RPMI8226 (cell line): ENCODE measurements around the gene RABL2A.
"Not testable (repeated sequence)": the region's sequence is repeated elsewhere in the genome, so short reads cannot be mapped to it uniquely, and the experiment has no call there.

Experiments used
- DNase-seq: peaks from one replicate; pipeline ENCODE4 v3.0.0-alpha.2; 2015

RABL2A gene

DNA sequence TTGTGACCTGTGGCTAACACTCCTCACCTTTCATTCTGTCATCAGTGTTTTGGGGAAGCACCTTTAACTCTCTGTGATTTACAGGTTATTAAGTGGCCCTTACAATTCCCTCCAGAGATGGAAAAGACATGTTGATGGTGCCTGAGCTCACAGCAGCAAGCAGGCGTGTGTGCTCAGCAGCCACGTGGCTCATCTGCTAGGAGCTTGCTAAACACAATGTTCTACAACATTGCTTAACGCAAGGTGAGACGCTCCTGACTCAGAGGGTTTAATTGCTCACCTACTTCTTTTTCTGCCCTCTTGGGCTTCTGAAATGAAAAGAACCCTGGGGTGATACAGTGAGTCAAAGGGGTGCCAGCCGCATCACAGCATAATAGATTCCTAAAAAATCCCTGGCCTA is 6.1 kb upstream of the RABL2A start:
- DNase-seq = not testable (repeated sequence)

- DNase-seq = not testable (repeated sequence)
Measured at GRCh38 chr2:113625906-113626305, 1.2 kb upstream of the RABL2A start.

GRCh38 chr2:113632849-113633345 is 5.8 kb downstream of the RABL2A start:
- not testable (repeated sequence) for DNase-seq

GRCh38 chr2:113635358-113635757 is 8.3 kb downstream of the RABL2A start:
- DNase-seq = not testable (repeated sequence)

DNA sequence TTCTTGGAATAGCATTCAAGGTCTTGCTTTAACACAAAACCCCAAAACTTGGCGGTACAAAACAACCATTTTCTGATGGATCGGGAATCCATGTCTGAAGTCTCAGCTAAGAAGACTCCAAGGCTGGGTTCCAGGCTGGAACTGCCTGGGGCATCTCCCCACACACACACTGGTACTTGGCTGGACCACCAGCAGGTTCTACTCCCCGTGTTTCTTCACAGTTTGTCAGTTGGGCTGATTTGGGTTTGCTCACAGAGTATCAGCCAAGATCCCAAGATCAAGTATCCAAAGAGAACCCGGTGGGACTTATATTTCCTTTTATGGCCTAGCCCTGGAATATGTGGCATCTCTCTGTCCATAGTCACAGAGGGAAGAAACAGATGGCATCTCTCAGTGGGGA is 9.2 kb downstream of the RABL2A start:
- not testable (repeated sequence) for DNase-seq

- not testable (repeated sequence) for DNase-seq
Measured at GRCh38 chr2:113638084-113638483, 11.0 kb downstream of the RABL2A start.

DNA sequence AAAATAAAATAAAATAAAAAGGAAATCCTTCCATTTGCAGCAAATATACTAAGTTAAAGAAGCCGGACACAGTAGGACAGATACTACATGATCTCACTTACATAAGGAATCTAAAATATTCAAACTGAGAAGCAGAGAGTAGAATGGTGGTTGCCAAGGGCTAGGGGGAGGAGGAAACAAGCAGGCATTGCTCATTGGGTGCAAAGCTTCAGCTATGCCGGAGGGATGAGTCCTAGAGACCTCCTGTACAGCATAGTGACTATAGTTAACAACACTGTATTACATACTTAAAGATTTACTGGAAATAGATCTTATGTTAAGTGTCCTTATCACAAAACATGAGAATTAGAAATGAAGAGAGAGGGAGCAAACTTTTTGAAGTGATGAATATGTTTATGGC is 19.2 kb downstream of the RABL2A start:
- not testable (repeated sequence) for DNase-seq

DNA sequence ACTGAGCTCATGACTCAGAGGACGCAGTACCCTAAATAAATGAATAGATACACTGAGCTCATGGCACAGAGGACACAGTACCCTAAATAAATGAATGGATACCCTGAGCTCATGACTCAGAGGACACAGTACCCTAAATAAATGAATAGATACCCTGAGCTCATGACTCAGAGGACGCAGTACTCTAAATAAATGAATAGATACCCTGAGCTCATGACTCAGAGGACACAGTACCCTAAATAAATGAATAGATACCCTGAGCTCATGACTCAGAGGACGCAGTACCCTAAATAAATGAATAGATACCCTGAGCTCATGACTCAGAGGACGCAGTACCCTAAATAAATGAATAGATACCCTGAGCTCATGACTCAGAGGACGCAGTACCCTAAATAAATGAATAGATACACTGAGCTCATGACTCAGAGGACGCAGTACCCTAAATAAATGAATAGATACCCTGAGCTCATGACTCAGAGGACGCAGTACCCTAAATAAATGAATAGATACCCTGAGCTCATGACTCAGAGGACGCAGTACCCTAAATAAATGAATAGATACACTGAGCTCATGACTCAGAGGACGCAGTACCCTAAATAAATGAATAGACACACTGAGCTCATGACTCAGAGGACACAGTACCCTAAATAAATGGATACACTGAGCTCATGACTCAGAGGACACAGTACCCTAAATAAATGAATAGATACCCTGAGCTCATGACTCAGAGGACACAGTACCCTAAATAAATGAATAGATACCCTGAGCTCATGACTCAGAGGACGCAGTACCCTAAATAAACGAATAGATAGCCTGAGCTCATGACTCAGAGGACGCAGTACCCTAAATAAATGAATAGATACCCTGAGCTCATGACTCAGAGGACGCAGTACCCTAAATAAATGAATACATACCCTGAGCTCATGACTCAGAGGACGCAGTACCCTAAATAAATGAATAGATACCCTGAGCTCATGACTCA is 24.1 kb downstream of the RABL2A start:
- not testable (repeated sequence) for DNase-seq

DNA sequence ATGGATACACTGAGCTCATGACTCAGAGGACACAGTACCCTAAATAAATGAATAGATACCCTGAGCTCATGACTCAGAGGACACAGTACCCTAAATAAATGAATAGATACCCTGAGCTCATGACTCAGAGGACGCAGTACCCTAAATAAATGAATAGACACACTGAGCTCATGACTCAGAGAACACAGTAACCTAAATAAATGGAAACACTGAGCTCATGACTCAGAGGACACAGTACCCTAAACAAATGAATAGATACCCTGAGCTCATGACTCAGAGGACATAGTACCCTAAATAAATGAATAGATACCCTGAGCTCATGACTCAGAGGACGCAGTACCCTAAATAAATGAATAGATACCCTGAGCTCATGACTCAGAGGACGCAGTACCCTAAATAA is 25.5 kb downstream of the RABL2A start:
- not testable (repeated sequence) for DNase-seq

DNA sequence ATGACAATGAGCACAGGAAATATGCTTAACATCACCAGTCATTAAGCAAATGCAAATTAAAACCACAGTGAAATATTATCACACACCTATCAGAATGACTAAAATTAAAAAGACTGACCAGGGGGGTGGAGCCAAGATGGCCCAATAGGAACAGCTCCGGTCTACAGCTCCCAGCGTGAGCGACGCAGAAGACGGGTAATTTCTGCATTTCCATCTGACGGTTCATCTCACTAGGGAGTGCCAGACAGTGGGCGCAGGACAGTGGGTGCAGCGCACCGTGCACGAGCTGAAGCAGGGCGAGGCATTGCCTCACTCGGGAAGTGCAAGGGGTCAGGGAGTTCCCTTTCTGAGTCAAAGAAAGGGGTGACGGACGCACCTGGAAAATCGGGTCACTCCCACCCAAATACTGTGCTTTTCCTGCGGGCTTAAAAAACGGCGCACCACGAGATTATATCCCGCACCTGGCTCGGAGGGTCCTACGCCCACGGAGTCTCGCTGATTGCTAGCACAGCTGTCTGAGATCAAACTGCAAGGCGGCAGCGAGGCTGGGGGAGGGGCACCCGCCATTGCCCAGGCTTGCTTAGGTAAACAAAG is 29.1 kb downstream of the RABL2A start:
- peak; percentile 39 for DNase-seq

GRCh38 chr2:113657735-113658134 is 30.7 kb downstream of the RABL2A start:
- DNase-seq = not testable (repeated sequence)

DNA sequence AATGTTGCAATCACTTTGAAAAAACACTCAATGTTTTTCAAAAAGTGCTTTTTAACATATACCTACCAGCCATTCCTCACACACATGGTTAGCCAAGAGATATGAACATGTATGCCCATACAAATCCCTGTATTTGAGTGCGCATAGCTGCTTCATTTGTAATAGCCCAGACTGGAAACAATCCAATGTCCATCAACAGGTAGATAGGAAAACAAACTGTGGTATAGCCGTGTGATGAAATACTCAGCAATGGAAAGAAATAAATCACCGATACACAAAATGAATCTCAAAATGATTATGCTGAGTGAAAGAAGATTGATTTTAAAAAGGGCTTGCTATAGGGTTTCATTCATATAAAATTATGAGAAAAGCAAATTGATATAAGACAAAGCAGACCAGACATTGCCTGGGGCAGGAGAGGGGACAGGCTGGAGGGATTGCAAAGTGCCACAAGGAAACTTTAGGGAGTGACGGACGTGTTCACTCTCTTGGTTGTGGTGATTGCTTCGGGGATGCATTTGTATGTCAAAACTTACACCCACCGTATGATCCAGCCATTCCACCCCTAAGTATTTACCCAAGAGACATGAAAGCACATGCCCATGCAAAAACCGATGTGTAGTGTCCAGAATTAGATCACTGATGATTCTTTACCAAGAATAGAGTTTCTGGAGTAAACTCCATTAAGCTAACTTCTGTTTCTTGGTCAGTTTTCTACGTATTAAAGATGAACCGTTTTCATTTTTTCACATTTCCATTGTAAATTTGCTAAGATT is 36.4 kb downstream of the RABL2A start:
- not testable (repeated sequence) for DNase-seq

GRCh38 chr2:113664761-113665533 is 37.9 kb downstream of the RABL2A start:
- DNase-seq = not testable (repeated sequence)

GRCh38 chr2:113669013-113669412 is 41.9 kb downstream of the RABL2A start:
- DNase-seq = not testable (repeated sequence)

DNA sequence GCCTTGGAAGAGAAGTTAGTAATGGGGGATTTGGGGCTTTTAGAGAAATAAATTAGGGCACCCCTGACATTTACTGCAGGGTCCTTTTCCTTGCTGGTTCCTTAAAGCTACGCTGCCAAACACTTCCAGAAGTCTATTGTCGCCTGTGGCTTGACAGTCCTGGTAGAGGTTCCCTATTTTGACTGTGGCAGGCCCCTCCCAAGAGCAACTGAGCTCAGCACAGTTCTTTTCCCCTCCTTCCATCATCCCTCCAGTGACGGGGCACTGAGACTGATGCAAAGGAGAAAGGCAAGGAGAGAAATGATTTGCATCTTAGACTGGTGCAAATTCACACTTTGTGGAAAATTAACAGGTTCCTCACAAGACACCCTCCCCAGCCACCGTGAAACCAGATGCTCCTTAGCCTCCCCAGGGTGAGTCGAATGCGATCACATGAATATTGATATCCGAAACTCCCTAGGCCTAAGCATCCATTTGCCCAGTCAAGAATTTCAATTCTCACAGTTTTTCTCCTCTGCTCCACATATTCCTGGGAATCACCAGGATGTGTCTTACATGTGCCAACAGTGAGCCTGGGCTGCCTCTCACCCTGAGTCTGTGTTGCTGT is 45.4 kb downstream of the RABL2A start:
- DNase-seq = no peak

DNA sequence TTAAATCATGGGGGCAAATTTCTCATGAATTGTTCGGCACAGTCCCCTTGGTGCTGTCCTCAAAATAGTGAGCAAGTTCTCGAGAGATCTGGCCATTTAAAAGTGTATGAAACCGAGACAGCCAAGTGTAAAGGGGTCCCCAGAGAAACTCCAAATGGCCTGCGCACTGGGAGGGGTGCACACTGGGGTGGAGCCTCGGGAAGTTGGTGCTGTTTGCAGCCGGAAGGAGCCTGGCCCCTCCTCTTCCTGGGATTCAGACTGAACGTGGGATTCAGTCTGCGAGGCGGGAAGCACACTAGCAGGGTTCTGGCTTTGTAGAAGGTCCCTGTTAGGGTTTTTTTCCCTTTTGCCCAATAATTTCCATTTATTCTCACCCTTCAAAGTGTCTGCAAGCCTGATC is 48.8 kb downstream of the RABL2A start:
- DNase-seq = no peak

GRCh38 chr2:113676623-113677266 is 49.7 kb downstream of the RABL2A start:
- DNase-seq = no peak

DNA sequence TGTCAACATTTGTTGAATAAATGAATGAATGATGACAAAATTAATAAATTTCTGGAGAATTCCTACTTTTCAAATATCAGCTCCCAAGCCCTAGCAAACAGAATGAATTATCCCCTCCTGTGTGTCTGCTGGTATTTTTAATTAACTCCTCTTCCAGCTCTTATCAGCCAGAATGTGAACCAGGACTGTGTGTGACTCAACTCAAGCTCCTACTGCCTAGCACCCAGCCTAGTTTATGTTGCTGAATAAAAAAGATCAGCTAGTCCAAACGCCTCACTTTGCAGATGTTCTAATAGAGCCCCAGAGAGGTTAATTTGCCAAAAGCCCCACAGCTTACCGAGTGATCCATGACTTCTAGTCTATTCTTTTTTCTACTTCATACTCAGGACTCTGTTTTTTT is 50.3 kb downstream of the RABL2A start:
- no peak for DNase-seq

DNA sequence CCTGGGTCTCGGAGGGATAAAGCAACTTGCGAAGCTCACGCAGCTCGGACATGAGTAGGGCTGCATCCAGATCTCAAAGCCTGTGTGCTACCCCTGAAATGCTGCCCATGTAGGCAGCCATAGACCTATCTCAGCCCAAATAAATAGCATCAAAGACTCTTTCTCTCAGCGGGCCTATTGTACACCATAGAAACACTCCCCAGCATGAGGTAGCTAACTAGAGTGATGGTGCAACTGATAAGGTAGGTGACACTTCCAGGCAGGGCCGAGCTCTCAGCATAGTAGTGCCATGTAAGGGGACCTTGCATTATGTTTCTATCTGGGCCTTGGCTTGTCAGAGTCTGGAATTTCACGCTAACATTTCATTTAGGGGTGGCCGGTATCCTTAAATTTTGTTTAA is 52.4 kb downstream of the RABL2A start:
- no peak for DNase-seq

DNA sequence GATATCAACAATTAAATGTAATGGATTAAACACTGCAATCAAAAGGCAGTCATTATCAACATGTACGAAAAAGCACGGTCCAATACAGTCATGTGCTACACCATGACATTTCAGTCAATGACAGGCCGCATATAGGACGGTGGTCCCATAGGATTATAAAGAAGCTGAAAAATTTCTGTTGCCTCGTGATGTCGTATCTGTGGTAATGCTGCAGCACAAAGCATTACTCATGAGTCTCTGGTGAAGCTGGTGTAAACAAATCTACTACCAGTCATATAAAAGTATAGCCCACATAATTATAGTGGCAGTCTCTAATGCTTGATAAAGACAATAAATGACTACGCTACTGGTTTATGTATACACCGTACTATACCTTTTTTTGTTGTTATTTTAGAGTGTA is 58.4 kb downstream of the RABL2A start:
- no peak for DNase-seq

DNA sequence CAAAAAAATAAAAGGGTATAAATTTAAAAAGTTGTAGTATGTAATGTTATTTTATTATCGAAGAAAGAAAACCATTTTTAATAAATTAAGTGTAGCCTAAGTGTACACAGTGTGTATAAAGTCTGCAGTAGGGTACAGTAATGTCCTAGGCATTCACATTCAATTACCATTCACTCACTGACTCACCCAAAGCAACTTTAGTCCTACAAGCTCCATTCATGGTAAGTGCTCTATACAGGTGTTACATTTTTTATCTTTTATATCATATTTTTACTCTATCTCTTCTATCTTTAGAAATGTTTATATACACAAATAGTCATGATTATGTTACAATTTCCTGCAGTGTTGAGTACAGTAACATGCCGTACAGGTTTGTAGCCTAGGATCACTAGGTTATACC is 59.5 kb downstream of the RABL2A start:
- DNase-seq = no peak
